K562 (cell line): ENCODE data around the gene S100A1. TPM values are rescaled to one million over a fixed set of nuclear protein-coding genes. Genes with fewer than 3 reads are reported as not detected.
A peak's percentile ranks its signal among the peaks of the same experiment; 100 is the strongest.

Experiments
- ARHGAP35 ChIP-seq: fragments of 450-650 bp; IDR thresholded peaks from 2 replicates; pipeline ENCODE4 v1.6.1; 2018; ENCODE audit not compliant: partially characterized antibody
- BMI1 ChIP-seq: fragments of 150-350 bp; IDR thresholded peaks from 2 replicates; pipeline ENCODE4 v1.6.1; 2014; ENCODE audit warnings: low read length
- CBFA2T3 ChIP-seq: fragments of 450-650 bp; IDR thresholded peaks from 2 replicates; pipeline ENCODE4 v1.6.1; 2017
- DIDO1 ChIP-seq: fragments of 450-650 bp; IDR thresholded peaks from 2 replicates; pipeline ENCODE4 v1.6.1; 2016; ENCODE audit warnings: low read depth, missing biosample characterization, missing genetic modification characterization
- EP400 ChIP-seq: fragments of 450-650 bp; IDR thresholded peaks from 2 replicates; pipeline ENCODE4 v1.6.1; 2017; ENCODE audit warnings: antibody characterized with exemption, mild to moderate bottlenecking, moderate library complexity
- HMG20B ChIP-seq: fragments of 250-450 bp; sonication (Bioruptor Pico); IDR thresholded peaks from 2 replicates; pipeline ENCODE4 v1.5.0; 2021; ENCODE audit warnings: mild to moderate bottlenecking
- KLF13 ChIP-seq: fragments of 450-650 bp; IDR thresholded peaks from 2 replicates; pipeline ENCODE4 v1.6.1; 2016; ENCODE audit warnings: missing genetic modification characterization, low read depth, mild to moderate bottlenecking, missing compliant biosample characterization, moderate library complexity, borderline replicate concordance
- MBD2 ChIP-seq: sonication (generic); IDR thresholded peaks from 2 replicates; pipeline ENCODE4 v1.6.1; 2016; ENCODE audit warnings: low read depth, borderline replicate concordance
- NFATC3 ChIP-seq: fragments of 450-650 bp; IDR thresholded peaks from 2 replicates; pipeline ENCODE4 v1.6.1; 2017; ENCODE audit warnings: mild to moderate bottlenecking
- RBM34 ChIP-seq: fragments of 200-400 bp; formaldehyde crosslinking; IDR thresholded peaks from 2 replicates; pipeline ENCODE4 v1.6.1; 2018; ENCODE audit warnings: low read length, borderline replicate concordance; ENCODE audit not compliant: insufficient read depth
- SAP30 ChIP-seq: fragments of 200-600 bp; sonication (generic); IDR thresholded peaks from 2 replicates; pipeline ENCODE4 v1.6.1; 2012; ENCODE audit warnings: borderline replicate concordance, low read depth, mild to moderate bottlenecking, moderate library complexity, low read length, control low read depth, inconsistent platforms; ENCODE audit not compliant: insufficient read depth, poor library complexity, severe bottlenecking
- ZBTB17 ChIP-seq: fragments of 450-650 bp; formaldehyde crosslinking; IDR thresholded peaks from 2 replicates; pipeline ENCODE4 v1.4.0; 2020; ENCODE audit warnings: mild to moderate bottlenecking
- polyA plus RNA-seq, 8 experiments: library from polyadenylated mRNA; depleted of rRNA in 4 of 8; stranded (reverse) in 5 of 8; unstranded in 3 of 8; fragments of >200 nt; fragmentation: Nextera tagmentation in 2 of 8; fragmentation: Illumina TruSeq in 1 of 8; extraction: Ambion mirVana in 2 of 8; extraction: Trizol in 1 of 8; gene quantifications; 2 replicates each; pipeline versions ENCODE4 v1.2.1 to v1.2.3, GENCODE V29; 2011 to 2014; ENCODE audit warnings: inconsistent platforms in 1 of 8, missing spikeins in 1 of 8
- total RNA-seq, 7 experiments: library from RNA; depleted of rRNA in 6 of 7; stranded (reverse); fragments of >200 nt in 6 of 7; fragmentation: Illumina TruSeq in 2 of 7; extraction: Trizol in 2 of 7; gene quantifications; 2 replicates each; pipeline versions ENCODE4 v1.2.1 to v1.2.3, GENCODE V29; 2011 to 2021; ENCODE audit warnings: low replicate concordance in 1 of 7
- TF ChIP-seq, protein P1 (sequence below): sonication (generic); formaldehyde crosslinking; IDR thresholded peaks from 2 replicates; pipeline ENCODE4 v1.8.0; 2022; ENCODE audit warnings: mild to moderate bottlenecking, low read depth, missing genetic modification reagents
- TF ChIP-seq, protein P2 (sequence below), 2 experiments: IDR thresholded peaks; 2 replicates each; pipeline ENCODE4 v1.6.1; 2012; ENCODE audit warnings: improper control_type of control experiment in 2 of 2, low read depth in 2 of 2, low read length in 2 of 2, borderline replicate concordance in 1 of 2
- TF ChIP-seq, protein P3 (sequence below): sonication (generic); formaldehyde crosslinking; IDR thresholded peaks from 2 replicates; pipeline ENCODE4 v1.8.1; 2023; ENCODE audit warnings: mild to moderate bottlenecking, missing genetic modification reagents
- TF ChIP-seq, protein P4 (sequence below): fragments of 250-450 bp; sonication (Bioruptor Pico); IDR thresholded peaks from 2 replicates; pipeline ENCODE4 v1.4.0; 2020; ENCODE audit warnings: mild to moderate bottlenecking, moderate library complexity, borderline replicate concordance

Gene S100A1
- total and polyA plus RNA-seq, 9 of the 15 experiments (the other 6 are each of a cell fraction or from before 2014, with no cell fraction given): 0.44 to 30.1 (median 12.7) TPM

DNA sequence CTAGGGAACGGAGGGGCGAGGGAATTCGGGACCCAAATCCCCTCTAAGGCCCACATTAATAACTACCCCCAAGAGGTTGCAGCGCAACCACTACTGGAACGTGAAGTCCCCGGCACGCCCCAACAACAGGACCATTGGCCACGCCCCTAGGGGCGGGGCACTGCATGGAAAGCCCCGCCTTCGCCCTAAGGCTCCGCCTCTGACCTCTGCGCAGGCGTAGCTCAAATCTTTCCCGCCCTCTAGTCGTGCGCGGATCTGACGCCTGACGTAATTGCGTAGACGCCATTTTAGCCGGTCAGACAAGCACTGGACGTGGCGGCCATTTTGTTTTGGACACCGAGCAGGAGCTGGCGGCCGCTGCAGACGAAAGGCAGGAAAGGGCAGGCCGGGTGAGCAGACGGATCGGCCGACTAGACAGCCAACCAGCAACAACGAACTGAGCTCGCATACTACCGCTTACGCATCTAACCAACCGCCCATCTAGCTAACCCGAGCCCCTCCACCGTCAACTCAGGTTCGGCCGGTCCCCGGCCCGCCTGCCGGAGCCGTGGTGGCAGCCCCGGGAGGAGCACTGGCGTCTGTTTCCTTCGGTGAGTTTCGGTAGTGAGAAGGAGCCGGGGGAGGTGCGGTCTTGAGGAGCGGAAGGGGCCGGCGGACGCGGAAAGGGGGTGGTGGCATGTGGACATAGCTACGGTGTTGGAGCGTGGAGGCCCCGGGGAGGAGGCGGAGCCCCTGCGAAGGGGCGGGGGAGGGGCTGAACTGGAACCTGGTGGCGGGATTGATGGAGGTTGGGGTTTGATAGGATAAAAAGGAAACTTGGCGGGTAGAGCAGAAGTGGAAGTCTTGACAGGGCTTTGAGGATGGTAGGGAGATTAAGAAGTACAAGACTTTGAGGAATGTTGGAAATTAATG lies 5.8 kb downstream of the S100A1 start, which contains the start of gene CHTOP (continued):
- TF ChIP-seq, protein P1, sequence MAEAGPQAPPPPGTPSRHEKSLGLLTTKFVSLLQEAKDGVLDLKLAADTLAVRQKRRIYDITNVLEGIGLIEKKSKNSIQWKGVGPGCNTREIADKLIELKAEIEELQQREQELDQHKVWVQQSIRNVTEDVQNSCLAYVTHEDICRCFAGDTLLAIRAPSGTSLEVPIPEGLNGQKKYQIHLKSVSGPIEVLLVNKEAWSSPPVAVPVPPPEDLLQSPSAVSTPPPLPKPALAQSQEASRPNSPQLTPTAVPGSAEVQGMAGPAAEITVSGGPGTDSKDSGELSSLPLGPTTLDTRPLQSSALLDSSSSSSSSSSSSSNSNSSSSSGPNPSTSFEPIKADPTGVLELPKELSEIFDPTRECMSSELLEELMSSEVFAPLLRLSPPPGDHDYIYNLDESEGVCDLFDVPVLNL (CRISPR knock-in tag): peak; percentile 94
- TF ChIP-seq, protein P2, sequence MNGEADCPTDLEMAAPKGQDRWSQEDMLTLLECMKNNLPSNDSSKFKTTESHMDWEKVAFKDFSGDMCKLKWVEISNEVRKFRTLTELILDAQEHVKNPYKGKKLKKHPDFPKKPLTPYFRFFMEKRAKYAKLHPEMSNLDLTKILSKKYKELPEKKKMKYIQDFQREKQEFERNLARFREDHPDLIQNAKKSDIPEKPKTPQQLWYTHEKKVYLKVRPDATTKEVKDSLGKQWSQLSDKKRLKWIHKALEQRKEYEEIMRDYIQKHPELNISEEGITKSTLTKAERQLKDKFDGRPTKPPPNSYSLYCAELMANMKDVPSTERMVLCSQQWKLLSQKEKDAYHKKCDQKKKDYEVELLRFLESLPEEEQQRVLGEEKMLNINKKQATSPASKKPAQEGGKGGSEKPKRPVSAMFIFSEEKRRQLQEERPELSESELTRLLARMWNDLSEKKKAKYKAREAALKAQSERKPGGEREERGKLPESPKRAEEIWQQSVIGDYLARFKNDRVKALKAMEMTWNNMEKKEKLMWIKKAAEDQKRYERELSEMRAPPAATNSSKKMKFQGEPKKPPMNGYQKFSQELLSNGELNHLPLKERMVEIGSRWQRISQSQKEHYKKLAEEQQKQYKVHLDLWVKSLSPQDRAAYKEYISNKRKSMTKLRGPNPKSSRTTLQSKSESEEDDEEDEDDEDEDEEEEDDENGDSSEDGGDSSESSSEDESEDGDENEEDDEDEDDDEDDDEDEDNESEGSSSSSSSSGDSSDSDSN (IDR thresholded peaks at IDR 0.05; ENCODE audit: borderline replicate concordance in 1 of 2, low read depth in 2 of 2, low read length in 2 of 2): 0 out of 4 replicates have a peak, but pooled peaks have one; percentile 33 to 57
- TF ChIP-seq SAP30 (peak; percentile 68), RBM34 (no peak), NFATC3 (no peak), EP400 (peak; percentile 99), HMG20B (CRISPR knock-in tag) (no peak), ZBTB17 (no peak; the same call in 1 of the 2 replicates), DIDO1 (tag) (no peak), CBFA2T3 (no peak), BMI1 (no peak), MBD2 (peak; percentile 41; the same call in 1 of the 2 replicates), KLF13 (tag) (peak; percentile 33), ARHGAP35 (no peak)
- TF ChIP-seq, protein P3, sequence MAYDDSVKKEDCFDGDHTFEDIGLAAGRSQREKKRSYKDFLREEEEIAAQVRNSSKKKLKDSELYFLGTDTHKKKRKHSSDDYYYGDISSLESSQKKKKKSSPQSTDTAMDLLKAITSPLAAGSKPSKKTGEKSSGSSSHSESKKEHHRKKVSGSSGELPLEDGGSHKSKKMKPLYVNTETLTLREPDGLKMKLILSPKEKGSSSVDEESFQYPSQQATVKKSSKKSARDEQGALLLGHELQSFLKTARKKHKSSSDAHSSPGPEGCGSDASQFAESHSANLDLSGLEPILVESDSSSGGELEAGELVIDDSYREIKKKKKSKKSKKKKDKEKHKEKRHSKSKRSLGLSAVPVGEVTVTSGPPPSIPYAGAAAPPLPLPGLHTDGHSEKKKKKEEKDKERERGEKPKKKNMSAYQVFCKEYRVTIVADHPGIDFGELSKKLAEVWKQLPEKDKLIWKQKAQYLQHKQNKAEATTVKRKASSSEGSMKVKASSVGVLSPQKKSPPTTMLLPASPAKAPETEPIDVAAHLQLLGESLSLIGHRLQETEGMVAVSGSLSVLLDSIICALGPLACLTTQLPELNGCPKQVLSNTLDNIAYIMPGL (CRISPR knock-in tag): peak; percentile 88; the same call in 1 of the 2 replicates
- TF ChIP-seq, protein P4, sequence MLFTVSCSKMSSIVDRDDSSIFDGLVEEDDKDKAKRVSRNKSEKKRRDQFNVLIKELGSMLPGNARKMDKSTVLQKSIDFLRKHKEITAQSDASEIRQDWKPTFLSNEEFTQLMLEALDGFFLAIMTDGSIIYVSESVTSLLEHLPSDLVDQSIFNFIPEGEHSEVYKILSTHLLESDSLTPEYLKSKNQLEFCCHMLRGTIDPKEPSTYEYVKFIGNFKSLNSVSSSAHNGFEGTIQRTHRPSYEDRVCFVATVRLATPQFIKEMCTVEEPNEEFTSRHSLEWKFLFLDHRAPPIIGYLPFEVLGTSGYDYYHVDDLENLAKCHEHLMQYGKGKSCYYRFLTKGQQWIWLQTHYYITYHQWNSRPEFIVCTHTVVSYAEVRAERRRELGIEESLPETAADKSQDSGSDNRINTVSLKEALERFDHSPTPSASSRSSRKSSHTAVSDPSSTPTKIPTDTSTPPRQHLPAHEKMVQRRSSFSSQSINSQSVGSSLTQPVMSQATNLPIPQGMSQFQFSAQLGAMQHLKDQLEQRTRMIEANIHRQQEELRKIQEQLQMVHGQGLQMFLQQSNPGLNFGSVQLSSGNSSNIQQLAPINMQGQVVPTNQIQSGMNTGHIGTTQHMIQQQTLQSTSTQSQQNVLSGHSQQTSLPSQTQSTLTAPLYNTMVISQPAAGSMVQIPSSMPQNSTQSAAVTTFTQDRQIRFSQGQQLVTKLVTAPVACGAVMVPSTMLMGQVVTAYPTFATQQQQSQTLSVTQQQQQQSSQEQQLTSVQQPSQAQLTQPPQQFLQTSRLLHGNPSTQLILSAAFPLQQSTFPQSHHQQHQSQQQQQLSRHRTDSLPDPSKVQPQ (CRISPR knock-in tag): no peak
